IPS-18c (cell line): ENCODE measurements around the gene PPA2.
"Not testable (repeated sequence)": the region's sequence is repeated elsewhere in the genome, so short reads cannot be mapped to it uniquely, and the experiment has no call there.

Experiments used
- H3K4me3 ChIP-seq: 2 replicates; pipeline ENCODE4 v1.7.0; 2013; ENCODE audit warnings: low read depth, mild to moderate bottlenecking, low read length, moderate library complexity; ENCODE audit not compliant: insufficient read depth
- H3K9me3 ChIP-seq: one replicate; pipeline ENCODE4 v1.6.1; 2013; ENCODE audit warnings: mild to moderate bottlenecking, low read length, moderate library complexity; ENCODE audit not compliant: control insufficient read depth, insufficient read depth

The PPA2 gene

GRCh38 chr4:105464563-105464962 lies 9.3 kb downstream of the PPA2 start:
- not testable (repeated sequence) for H3K9me3 ChIP-seq

GRCh38 chr4:105462576-105462975 lies 11.3 kb downstream of the PPA2 start:
- Histone ChIP-seq H3K9me3 (no peaks in the 10 kb centered on the region), H3K4me3 (no peak overlapping the region)

More at GRCh38 chr4:105464563-105464962, 9.3 kb downstream of the PPA2 start:
- H3K4me3 ChIP-seq, result not testable (repeated sequence)

GRCh38 chr4:105461621-105462382 lies 12.1 kb downstream of the PPA2 start:
- H3K4me3 ChIP-seq, result no peak overlapping the region
- H3K9me3 ChIP-seq, result no peaks in the 10 kb centered on the region

GRCh38 chr4:105461221-105461620 lies 12.6 kb downstream of the PPA2 start:
- no peak overlapping the region for H3K4me3 ChIP-seq
- no peaks in the 10 kb centered on the region for H3K9me3 ChIP-seq

GRCh38 chr4:105460306-105460705 lies 13.6 kb downstream of the PPA2 start:
- H3K4me3 ChIP-seq, result no peak overlapping the region
- no peaks in the 10 kb centered on the region for H3K9me3 ChIP-seq

GRCh38 chr4:105458541-105458940 lies 15.3 kb downstream of the PPA2 start:
- H3K9me3 ChIP-seq, result not testable (repeated sequence)

GRCh38 chr4:105458001-105458400 lies 15.9 kb downstream of the PPA2 start:
- Histone ChIP-seq H3K4me3 (no peak overlapping the region), H3K9me3 (no peaks in the 10 kb centered on the region)

More at GRCh38 chr4:105458541-105458940, 15.3 kb downstream of the PPA2 start:
- not testable (repeated sequence) for H3K4me3 ChIP-seq

GRCh38 chr4:105455998-105456397 lies 17.9 kb downstream of the PPA2 start:
- Histone ChIP-seq H3K9me3 (no peaks in the 10 kb centered on the region), H3K4me3 (no peak overlapping the region)

GRCh38 chr4:105455182-105455581 lies 18.7 kb downstream of the PPA2 start:
- no peak overlapping the region for H3K4me3 ChIP-seq
- H3K9me3 ChIP-seq, result no peaks in the 10 kb centered on the region

GRCh38 chr4:105453550-105454205 lies 20.2 kb downstream of the PPA2 start:
- no peak overlapping the region for H3K4me3 ChIP-seq
- no peaks in the 10 kb centered on the region for H3K9me3 ChIP-seq

GRCh38 chr4:105451346-105451745 lies 22.5 kb downstream of the PPA2 start:
- no peak overlapping the region for H3K4me3 ChIP-seq
- H3K9me3 ChIP-seq, result no peaks in the 10 kb centered on the region

- Histone ChIP-seq H3K9me3 (no peaks in the 10 kb centered on the region), H3K4me3 (no peak overlapping the region)
Observed at GRCh38 chr4:105440890-105441289, 33.0 kb downstream of the PPA2 start.

GRCh38 chr4:105437637-105438036 lies 36.2 kb downstream of the PPA2 start:
- Histone ChIP-seq H3K9me3 (no peaks in the 10 kb centered on the region), H3K4me3 (no peak overlapping the region)

- Histone ChIP-seq H3K4me3 (no peak overlapping the region), H3K9me3 (no peaks in the 10 kb centered on the region)
Observed at GRCh38 chr4:105436414-105436813, 37.4 kb downstream of the PPA2 start.

GRCh38 chr4:105434940-105435339 lies 38.9 kb downstream of the PPA2 start:
- no peak overlapping the region for H3K4me3 ChIP-seq
- H3K9me3 ChIP-seq, result no peaks in the 10 kb centered on the region

GRCh38 chr4:105433421-105433820 lies 40.4 kb downstream of the PPA2 start:
- no peaks in the 10 kb centered on the region for H3K9me3 ChIP-seq
- no peak overlapping the region for H3K4me3 ChIP-seq

GRCh38 chr4:105432438-105432837 lies 41.4 kb downstream of the PPA2 start:
- H3K9me3 ChIP-seq, result no peaks in the 10 kb centered on the region
- no peak overlapping the region for H3K4me3 ChIP-seq

- Histone ChIP-seq H3K9me3 (no peaks in the 10 kb centered on the region), H3K4me3 (no peak overlapping the region)
Observed at GRCh38 chr4:105430811-105431210, 43.1 kb downstream of the PPA2 start.
